Activated CD8-positive, alpha-beta T cell treated with anti-CD3 and anti-CD28 coated beads for 36 hours (primary cell): Measurements from ENCODE around the gene CXADR. TPM values are rescaled to one million over a fixed set of nuclear protein-coding genes. Genes with fewer than 3 reads are reported as not detected.

Source experiments
- ATAC-seq: fragments of 200-7000 bp; cut with Tn5 transposase; one replicate; pipeline ENCODE4 v1.10.0; 2021; ENCODE audit warnings: mild to moderate bottlenecking, moderate library complexity
- CTCF ChIA-PET: fragments of 350-600 bp; sonication (Branson Sonifier 250); formaldehyde crosslinking; loops from one replicate; lab custom pipeline; 2021; ENCODE audit warnings: antibody characterized with exemption; lab: Charles Lee
- POLR2A ChIA-PET: fragments of 350-600 bp; sonication (Branson Sonifier 250); formaldehyde crosslinking; loops from one replicate; lab custom pipeline; 2021; ENCODE audit warnings: antibody characterized with exemption; lab: Charles Lee
- DNase-seq: peaks from one replicate; pipeline ENCODE4 v3.0.0-alpha.2; 2020
- H3K27ac Mint-ChIP-seq: one replicate; pipeline ENCODE4 v1.8.0; 2021; ENCODE audit warnings: mild to moderate bottlenecking, mixed read lengths
- H3K27me3 Mint-ChIP-seq: one replicate; pipeline ENCODE4 v1.8.0; 2021; ENCODE audit warnings: mixed read lengths
- H3K36me3 Mint-ChIP-seq: one replicate; pipeline ENCODE4 v1.8.0; 2021; ENCODE audit warnings: low read depth, mixed read lengths
- H3K4me1 Mint-ChIP-seq: one replicate; pipeline ENCODE4 v1.8.0; 2021; ENCODE audit warnings: low read depth, mixed read lengths
- H3K4me3 Mint-ChIP-seq: one replicate; pipeline ENCODE4 v1.8.0; 2021; ENCODE audit warnings: mild to moderate bottlenecking, moderate library complexity, mixed read lengths
- H3K9me3 Mint-ChIP-seq: one replicate; pipeline ENCODE4 v1.8.0; 2021; ENCODE audit warnings: mixed read lengths
- CTCF ChIP-seq: fragments of 200-600 bp; IDR thresholded peaks from one replicate; pipeline ENCODE4 v1.8.0; 2022; ENCODE audit warnings: antibody characterized with exemption, mild to moderate bottlenecking
- intact Hi-C: fragments of 100-400 bp; cut with micrococcal nuclease; formaldehyde crosslinking; loops from one replicate; pipeline ENCODE4 v1.10.0; 2022
- total RNA-seq, 2 experiments: library from RNA; stranded (reverse); gene quantifications; one replicate each; pipeline ENCODE4 v1.2.3, GENCODE V29; 2021

CXADR gene
- total RNA-seq, 2 experiments from 2014 or later = 0.20 to 0.29 TPM

DNA sequence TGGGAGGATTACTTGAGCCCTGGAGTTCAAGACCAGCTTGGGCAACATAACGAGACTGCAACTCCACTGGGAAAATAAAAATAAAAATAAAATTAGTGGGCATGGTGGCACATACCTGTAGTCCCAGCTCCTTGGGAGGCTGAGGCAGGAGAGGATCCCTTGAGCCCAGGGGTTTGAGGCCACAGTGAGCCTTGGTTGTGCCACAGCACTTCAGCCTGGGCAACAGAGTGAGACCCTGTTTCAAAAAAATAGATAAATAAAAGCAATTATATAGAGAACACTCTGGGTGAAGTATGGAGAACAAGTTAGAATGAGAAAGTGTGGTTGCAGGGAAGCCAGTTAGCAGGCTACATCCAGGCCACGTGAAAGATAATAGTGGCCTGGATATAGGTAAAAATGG is 25.7 kb downstream of the CXADR start:
- peaks cover 9% of the 10 kb centered on the region for H3K27me3 Mint-ChIP-seq
- ChIA-PET CTCF (no interaction called here), POLR2A (no interaction called here)
- TF ChIP-seq CTCF = no peak
- no peaks in the 10 kb centered on the region for H3K4me1 Mint-ChIP-seq
- intact Hi-C loops = no loop called here
- DNase-seq (no peak), ATAC-seq (no peak)
- no peaks in the 10 kb centered on the region for H3K9me3 Mint-ChIP-seq
- no peak overlapping the region for H3K27ac Mint-ChIP-seq
- H3K36me3 Mint-ChIP-seq = no peaks in the 10 kb centered on the region
- H3K4me3 Mint-ChIP-seq = no peak overlapping the region

- ChIA-PET POLR2A (no interaction called here), CTCF (no interaction called here)
- H3K27ac Mint-ChIP-seq = no peak overlapping the region
- no peaks in the 10 kb centered on the region for H3K36me3 Mint-ChIP-seq
- H3K4me1 Mint-ChIP-seq = no peaks in the 10 kb centered on the region
- H3K27me3 Mint-ChIP-seq = peaks cover 9% of the 10 kb centered on the region
- TF ChIP-seq CTCF = no peak
- no peak for ATAC-seq
- H3K9me3 Mint-ChIP-seq = no peaks in the 10 kb centered on the region
- DNase-seq = no peak
- intact Hi-C loops = no loop called here
- H3K4me3 Mint-ChIP-seq = no peak overlapping the region
These were observed 26.5 kb downstream of the CXADR start for GRCh38 chr21:17539323-17539722.

- POLR2A ChIA-PET = no interaction called here
- Mint-ChIP-seq H3K27me3 (peaks cover 9% of the 10 kb centered on the region), H3K9me3 (no peaks in the 10 kb centered on the region), H3K4me1 (no peaks in the 10 kb centered on the region), H3K36me3 (no peaks in the 10 kb centered on the region), H3K4me3 (no peak overlapping the region), H3K27ac (no peak overlapping the region)
- TF ChIP-seq CTCF = no peak
- CTCF ChIA-PET = no interaction called here
- intact Hi-C loops = no loop called here
- ATAC-seq (no peak), DNase-seq (no peak)
These were observed 27.0 kb downstream of the CXADR start for GRCh38 chr21:17539743-17540341.

DNA sequence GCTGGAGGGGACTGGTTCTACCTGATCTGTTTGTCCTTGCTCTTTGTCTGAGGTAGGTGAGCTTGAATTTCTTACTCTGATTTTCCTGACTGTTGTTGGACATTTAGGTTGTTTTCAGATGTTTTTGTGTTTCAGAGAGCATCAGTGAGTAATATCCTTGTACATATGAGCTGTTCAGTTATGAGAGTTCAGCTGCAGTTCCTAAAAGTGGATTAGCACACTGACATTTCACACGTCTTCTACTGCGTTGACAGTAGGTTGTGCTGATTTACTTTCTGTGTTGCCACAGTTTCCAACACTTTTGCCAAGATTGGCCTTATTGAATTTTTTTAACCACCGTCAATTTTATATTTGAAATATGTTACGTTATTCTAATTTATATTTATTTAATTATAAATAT is 27.7 kb downstream of the CXADR start:
- intact Hi-C loops = no loop called here

More for the DNA sequence above, 27.7 kb downstream of the CXADR start:
- no peak for TF ChIP-seq CTCF
- Mint-ChIP-seq H3K36me3 (no peaks in the 10 kb centered on the region), H3K4me3 (no peak overlapping the region), H3K27me3 (peaks cover 9% of the 10 kb centered on the region), H3K9me3 (no peaks in the 10 kb centered on the region), H3K4me1 (no peaks in the 10 kb centered on the region), H3K27ac (no peak overlapping the region)
- DNase-seq = no peak
- POLR2A ChIA-PET = no interaction called here
- no peak for ATAC-seq
- CTCF ChIA-PET = no interaction called here
